HepG2 (cell line): Measurements from ENCODE around the gene RBSN. TPM values are rescaled to one million over a fixed set of nuclear protein-coding genes. Genes with fewer than 3 reads are reported as not detected.

Experiments used
- ASH2L ChIP-seq: fragments of 300-600, 200-600 bp; sonication (generic); IDR thresholded peaks from 2 replicates; pipeline ENCODE4 v1.7.0; 2017; ENCODE audit warnings: low read depth, mild to moderate bottlenecking, moderate library complexity, mixed read lengths, low read length; ENCODE audit not compliant: insufficient read length
- CAMTA2 ChIP-seq: sonication (generic); formaldehyde crosslinking; IDR thresholded peaks from 2 replicates; pipeline ENCODE4 v1.4.0; 2020; ENCODE audit warnings: mild to moderate bottlenecking, missing genetic modification reagents, borderline replicate concordance
- CCAR2 ChIP-seq: fragments of 200-400 bp; formaldehyde crosslinking; optimal IDR thresholded peaks from 2 replicates; pipeline ENCODE3; 2018; ENCODE audit warnings: low read depth, mild to moderate bottlenecking, low read length, moderate library complexity
- KDM5A ChIP-seq: fragments of 200-600 bp; sonication (generic); IDR thresholded peaks from 2 replicates; pipeline ENCODE4 v1.7.0; 2018; ENCODE audit warnings: antibody characterized with exemption, mild to moderate bottlenecking, low read length, borderline replicate concordance
- NCOA1 ChIP-seq: sonication (generic); formaldehyde crosslinking; IDR thresholded peaks from 2 replicates; pipeline ENCODE4 v1.9.0; 2021; ENCODE audit warnings: missing genetic modification reagents
- PHF20 ChIP-seq: sonication (generic); formaldehyde crosslinking; IDR thresholded peaks from 2 replicates; pipeline ENCODE4 v1.5.0; 2020; ENCODE audit warnings: mild to moderate bottlenecking, missing genetic modification reagents
- SNAPC4 ChIP-seq: sonication (generic); formaldehyde crosslinking; IDR thresholded peaks from 2 replicates; pipeline ENCODE4 v1.4.0; 2020; ENCODE audit warnings: mild to moderate bottlenecking, missing genetic modification reagents
- SPEN ChIP-seq: sonication (generic); formaldehyde crosslinking; IDR thresholded peaks from 2 replicates; pipeline ENCODE4 v1.5.1; 2020; ENCODE audit warnings: low read depth, mild to moderate bottlenecking, missing genetic modification reagents
- SRSF1 ChIP-seq: fragments of 200-400 bp; formaldehyde crosslinking; optimal IDR thresholded peaks from 2 replicates; pipeline ENCODE3; 2017; ENCODE audit warnings: mild to moderate bottlenecking, low read depth, low read length, moderate library complexity
- TCF12 ChIP-seq, 2 experiments: fragments of 450-650 bp in 1 of 2; sonication (generic) in 1 of 2; formaldehyde crosslinking in 1 of 2; IDR thresholded peaks; 2 replicates each; pipeline versions ENCODE4 v1.6.1 to v1.8.0; 2017 to 2022; ENCODE audit warnings: antibody characterized with exemption in 1 of 2, mild to moderate bottlenecking in 1 of 2, missing genetic modification reagents in 1 of 2, moderate library complexity in 1 of 2
- ZNF317 ChIP-seq: sonication (generic); formaldehyde crosslinking; IDR thresholded peaks from 2 replicates; pipeline ENCODE4 v1.5.0; 2020; ENCODE audit warnings: mild to moderate bottlenecking, missing genetic modification reagents
- ZNF567 ChIP-seq: sonication (generic); formaldehyde crosslinking; IDR thresholded peaks from 2 replicates; pipeline ENCODE4 v1.8.1; 2023; ENCODE audit warnings: mild to moderate bottlenecking, missing genetic modification reagents, borderline replicate concordance
- ZNF580 ChIP-seq: IDR thresholded peaks from 2 replicates; pipeline ENCODE4 v1.6.1; 2016; ENCODE audit warnings: low read depth, borderline replicate concordance
- ZNF619 ChIP-seq: sonication (generic); formaldehyde crosslinking; IDR thresholded peaks from 2 replicates; pipeline ENCODE4 v1.4.0; 2020; ENCODE audit warnings: mild to moderate bottlenecking, missing genetic modification reagents
- polyA plus RNA-seq, 8 experiments: library from polyadenylated mRNA; depleted of rRNA in 3 of 8; stranded (reverse) in 7 of 8; unstranded in 1 of 8; fragments of >200 nt; fragmentation: Illumina TruSeq in 4 of 8; extraction: Trizol in 4 of 8; gene quantifications; 2 replicates each; pipeline versions ENCODE4 v1.2.1 to v1.2.3, GENCODE V29; 2011 to 2016; ENCODE audit warnings: low read depth in 4 of 8, missing spikeins in 1 of 8, mixed read lengths in 1 of 8; ENCODE audit not compliant: insufficient read depth in 1 of 8
- total RNA-seq, 5 experiments: library from RNA; depleted of rRNA; stranded (reverse); fragments of >200 nt; fragmentation: Illumina TruSeq; extraction: Trizol; gene quantifications; 2 replicates each; pipeline ENCODE4 v1.2.3, GENCODE V29; 2016; ENCODE audit warnings: low read depth in 1 of 5
- TF ChIP-seq, protein P1 (sequence below): sonication (generic); formaldehyde crosslinking; IDR thresholded peaks from 2 replicates; pipeline ENCODE4 v1.8.1; 2023; ENCODE audit warnings: mild to moderate bottlenecking, missing genetic modification reagents
- TF ChIP-seq, protein P2 (sequence below): sonication (generic); formaldehyde crosslinking; IDR thresholded peaks from 2 replicates; pipeline ENCODE4 v1.8.0; 2022; ENCODE audit warnings: low read depth, missing genetic modification reagents

RBSN gene
- total and polyA plus RNA-seq, 2 of the 13 experiments (the other 11 are each of a cell fraction or from before 2014, with no cell fraction given): 7.9 to 11.8 TPM

- TF ChIP-seq KDM5A: peak; percentile 89
- no peak; the same call in 1 of the 2 replicates for TF ChIP-seq ZNF567 (CRISPR knock-in tag)
- peak; percentile 93 for TF ChIP-seq SRSF1
- TF ChIP-seq, protein P1, sequence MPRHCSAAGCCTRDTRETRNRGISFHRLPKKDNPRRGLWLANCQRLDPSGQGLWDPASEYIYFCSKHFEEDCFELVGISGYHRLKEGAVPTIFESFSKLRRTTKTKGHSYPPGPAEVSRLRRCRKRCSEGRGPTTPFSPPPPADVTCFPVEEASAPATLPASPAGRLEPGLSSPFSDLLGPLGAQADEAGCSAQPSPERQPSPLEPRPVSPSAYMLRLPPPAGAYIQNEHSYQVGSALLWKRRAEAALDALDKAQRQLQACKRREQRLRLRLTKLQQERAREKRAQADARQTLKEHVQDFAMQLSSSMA (CRISPR knock-in tag): peak; percentile 96
- TF ChIP-seq SNAPC4 (CRISPR knock-in tag): peak; percentile 76; the same call in 1 of the 2 replicates
- no peak for TF ChIP-seq TCF12 (IDR thresholded peaks at IDR 0.05)
- no peak for TF ChIP-seq TCF12 (CRISPR knock-in tag; IDR thresholded peaks at IDR 0.05)
- TF ChIP-seq NCOA1 (CRISPR knock-in tag): no peak
- TF ChIP-seq ZNF580 (CRISPR knock-in tag): peak; percentile 88; the same call in 1 of the 2 replicates
- TF ChIP-seq ASH2L: peak; percentile 99
- TF ChIP-seq CAMTA2: 0 out of 2 replicates have a peak, but pooled peaks have one; percentile 30
- peak; percentile 96 for TF ChIP-seq PHF20
- TF ChIP-seq, protein P2, sequence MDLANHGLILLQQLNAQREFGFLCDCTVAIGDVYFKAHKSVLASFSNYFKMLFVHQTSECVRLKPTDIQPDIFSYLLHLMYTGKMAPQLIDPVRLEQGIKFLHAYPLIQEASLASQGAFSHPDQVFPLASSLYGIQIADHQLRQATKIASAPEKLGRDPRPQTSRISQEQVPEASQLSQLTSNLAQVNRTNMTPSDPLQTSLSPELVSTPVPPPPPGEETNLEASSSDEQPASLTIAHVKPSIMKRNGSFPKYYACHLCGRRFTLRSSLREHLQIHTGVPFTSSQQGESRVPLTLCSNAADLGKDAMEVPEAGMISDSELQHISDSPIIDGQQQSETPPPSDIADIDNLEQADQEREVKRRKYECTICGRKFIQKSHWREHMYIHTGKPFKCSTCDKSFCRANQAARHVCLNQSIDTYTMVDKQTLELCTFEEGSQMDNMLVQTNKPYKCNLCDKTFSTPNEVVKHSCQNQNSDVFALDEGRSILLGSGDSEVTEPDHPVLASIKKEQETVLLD (CRISPR knock-in tag): peak; percentile 94
- no peak for TF ChIP-seq ZNF317 (CRISPR knock-in tag)
- TF ChIP-seq SPEN (CRISPR knock-in tag): peak; percentile 98
- peak; percentile 26 for TF ChIP-seq ZNF619 (CRISPR knock-in tag)
- peak; percentile 85 for TF ChIP-seq CCAR2
These were observed at the start of gene RBSN (continued) for GRCh38 chr3:15098503-15099363.
